ENCODE data around the gene NUDT21. TPM values are rescaled to one million over a fixed set of nuclear protein-coding genes. Genes with fewer than 3 reads are reported as not detected.

Gene NUDT21
- polyA plus RNA-seq, 1 of the 3 experiments (the other 2 are of a cell fraction) = 42.2 TPM

DNA sequence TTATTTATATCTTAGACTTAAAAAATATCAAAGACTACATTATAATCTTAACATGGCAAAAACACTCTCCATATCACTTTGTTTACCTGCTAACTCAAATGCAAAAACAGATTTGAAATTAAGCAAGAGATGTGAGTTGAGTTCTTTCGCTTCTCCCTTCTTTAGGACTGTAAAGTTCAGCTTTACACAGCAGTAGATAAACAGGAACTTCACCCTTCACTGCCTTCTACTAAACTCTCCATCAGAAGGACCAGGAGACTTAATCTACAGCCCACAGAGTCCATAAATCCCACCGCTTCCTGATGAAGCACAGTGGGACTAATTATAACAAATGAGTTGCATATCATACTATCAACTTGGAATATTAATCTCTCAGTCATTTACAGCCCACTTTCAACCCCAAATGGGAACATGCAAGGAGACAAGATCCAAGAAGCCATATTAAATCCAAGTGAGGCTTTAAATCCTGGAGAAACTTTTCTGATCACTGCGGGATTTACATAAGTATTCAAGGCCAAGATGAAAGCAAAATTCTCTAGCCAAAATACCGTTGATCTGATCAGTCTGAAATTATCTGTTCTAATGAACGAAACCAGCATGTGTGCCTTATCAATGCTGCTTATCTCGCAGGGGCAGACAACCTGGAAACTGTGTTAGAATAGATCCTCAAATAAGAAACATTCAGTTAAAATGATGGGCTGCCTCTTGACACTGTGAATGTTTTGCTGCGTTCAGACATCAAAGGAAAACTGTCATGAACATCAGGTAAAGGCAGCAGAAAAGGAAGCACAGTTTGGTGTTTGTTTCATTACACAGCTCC lies 27.3 kb downstream of the NUDT21 start:
- Histone ChIP-seq H3K79me2 (ENCODE audit: insufficient read depth) (peaks cover 63% of the 10 kb centered on the region), H3K9me3 (peaks cover 5% of the 10 kb centered on the region; the same call in 1 of the 2 replicates), H4K20me1 (ENCODE audit: insufficient read depth) (peaks cover 54% of the 10 kb centered on the region), H3K27ac (ENCODE audit: low read depth in 2 of 2, low read length in 1 of 2) (no peak overlapping the region; a peak in 1 of 4 replicates), H3K27me3 (ENCODE audit: insufficient read depth) (no peaks in the 10 kb centered on the region), H3K4me2 (peak overlapping the region; percentile 83), H3K9ac (peak overlapping the region; percentile 92), H3K4me3 (ENCODE audit: low read depth in 2 of 2, low read length in 1 of 2) (peak overlapping the region; percentile 80 to 93), H2AFZ (ENCODE audit: low read depth) (no peak overlapping the region), H3K36me3 (replicated peaks in 1 of 2; ENCODE audit: control insufficient read depth in 1 of 2, insufficient read depth in 2 of 2, low read length in 1 of 2) (peaks cover 0 to 6% of the 10 kb centered on the region in 2 experiments), H3K4me1 (ENCODE audit: control insufficient read depth in 1 of 2, insufficient read depth in 2 of 2, low read depth in 1 of 2, low read length in 1 of 2) (peaks cover 0 to 9% of the 10 kb centered on the region in 2 experiments; a peak in 3 of 4 replicates), H3F3A (replicated peaks; ENCODE audit: insufficient read depth) (peaks cover 28% of the 10 kb centered on the region), H3K9me2 (no peaks in the 10 kb centered on the region)
- 32% methylated on average over 7 of the region's 7 CpGs for WGBS (ENCODE audit: low lambda C conversion rate)
- POLR2A ChIA-PET = no interaction called here
- peak; percentile 11 for DNase-seq
- CTCF ChIA-PET = no interaction called here
- TF ChIP-seq POLR2AphosphoS5 (IDR thresholded peaks at IDR 0.05; ENCODE audit: low read depth, low read length) = no peak
- no peak for TF ChIP-seq SIN3A (IDR thresholded peaks at IDR 0.05; ENCODE audit: borderline replicate concordance, low read depth, low read length)
- TF ChIP-seq, protein P1, sequence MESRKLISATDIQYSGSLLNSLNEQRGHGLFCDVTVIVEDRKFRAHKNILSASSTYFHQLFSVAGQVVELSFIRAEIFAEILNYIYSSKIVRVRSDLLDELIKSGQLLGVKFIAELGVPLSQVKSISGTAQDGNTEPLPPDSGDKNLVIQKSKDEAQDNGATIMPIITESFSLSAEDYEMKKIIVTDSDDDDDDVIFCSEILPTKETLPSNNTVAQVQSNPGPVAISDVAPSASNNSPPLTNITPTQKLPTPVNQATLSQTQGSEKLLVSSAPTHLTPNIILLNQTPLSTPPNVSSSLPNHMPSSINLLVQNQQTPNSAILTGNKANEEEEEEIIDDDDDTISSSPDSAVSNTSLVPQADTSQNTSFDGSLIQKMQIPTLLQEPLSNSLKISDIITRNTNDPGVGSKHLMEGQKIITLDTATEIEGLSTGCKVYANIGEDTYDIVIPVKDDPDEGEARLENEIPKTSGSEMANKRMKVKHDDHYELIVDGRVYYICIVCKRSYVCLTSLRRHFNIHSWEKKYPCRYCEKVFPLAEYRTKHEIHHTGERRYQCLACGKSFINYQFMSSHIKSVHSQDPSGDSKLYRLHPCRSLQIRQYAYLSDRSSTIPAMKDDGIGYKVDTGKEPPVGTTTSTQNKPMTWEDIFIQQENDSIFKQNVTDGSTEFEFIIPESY (IDR thresholded peaks at IDR 0.05; ENCODE audit: borderline replicate concordance, low read depth) = no peak
- no peak for TF ChIP-seq MEF2A (IDR thresholded peaks at IDR 0.05; ENCODE audit: borderline replicate concordance, low read depth)
- TF ChIP-seq GATA2 (CRISPR knock-in tag; IDR thresholded peaks at IDR 0.05) = peak; percentile 38
- no peak for TF ChIP-seq TAF1 (IDR thresholded peaks at IDR 0.05; ENCODE audit: borderline replicate concordance, low read depth, low read length)

- Histone ChIP-seq H3K4me1 (ENCODE audit: control insufficient read depth in 1 of 2, insufficient read depth in 2 of 2, low read depth in 1 of 2, low read length in 1 of 2) (peaks cover 0 to 9% of the 10 kb centered on the region in 2 experiments; a peak in 3 of 4 replicates), H3F3A (replicated peaks; ENCODE audit: insufficient read depth) (peaks cover 23% of the 10 kb centered on the region), H3K79me2 (ENCODE audit: insufficient read depth) (peaks cover 71% of the 10 kb centered on the region), H3K27ac (ENCODE audit: low read depth in 2 of 2, low read length in 1 of 2) (no peak overlapping the region), H3K4me2 (peak overlapping the region; percentile 83), H3K36me3 (replicated peaks in 1 of 2; ENCODE audit: control insufficient read depth in 1 of 2, insufficient read depth in 2 of 2, low read length in 1 of 2) (peaks cover 0 to 2% of the 10 kb centered on the region in 2 experiments), H4K20me1 (ENCODE audit: insufficient read depth) (peaks cover 61% of the 10 kb centered on the region), H2AFZ (ENCODE audit: low read depth) (no peak overlapping the region), H3K4me3 (ENCODE audit: low read depth in 2 of 2, low read length in 1 of 2) (no peak overlapping the region; a peak in 1 of 4 replicates), H3K9me3 (peaks cover 5% of the 10 kb centered on the region; the same call in 1 of the 2 replicates), H3K27me3 (ENCODE audit: insufficient read depth) (no peaks in the 10 kb centered on the region), H3K9ac (no peak overlapping the region), H3K9me2 (no peaks in the 10 kb centered on the region)
- ChIA-PET CTCF (no interaction called here), POLR2A (no interaction called here)
- 86% methylated on average over 4 of the region's 4 CpGs for WGBS (ENCODE audit: low lambda C conversion rate)
- no peak for DNase-seq
- no peak for TF ChIP-seq JUND (IDR thresholded peaks at IDR 0.05)
- TF ChIP-seq FOXM1 (IDR thresholded peaks at IDR 0.05; ENCODE audit: low read depth) = no peak
- no peak for TF ChIP-seq MAX (IDR thresholded peaks at IDR 0.05; ENCODE audit: low read depth)
- TF ChIP-seq EZH2phosphoT487 (IDR thresholded peaks at IDR 0.05; ENCODE audit: borderline replicate concordance, low read depth) = no peak
- no peak for TF ChIP-seq GABPA (IDR thresholded peaks at IDR 0.05; ENCODE audit: low read depth)
- TF ChIP-seq, protein P2, sequence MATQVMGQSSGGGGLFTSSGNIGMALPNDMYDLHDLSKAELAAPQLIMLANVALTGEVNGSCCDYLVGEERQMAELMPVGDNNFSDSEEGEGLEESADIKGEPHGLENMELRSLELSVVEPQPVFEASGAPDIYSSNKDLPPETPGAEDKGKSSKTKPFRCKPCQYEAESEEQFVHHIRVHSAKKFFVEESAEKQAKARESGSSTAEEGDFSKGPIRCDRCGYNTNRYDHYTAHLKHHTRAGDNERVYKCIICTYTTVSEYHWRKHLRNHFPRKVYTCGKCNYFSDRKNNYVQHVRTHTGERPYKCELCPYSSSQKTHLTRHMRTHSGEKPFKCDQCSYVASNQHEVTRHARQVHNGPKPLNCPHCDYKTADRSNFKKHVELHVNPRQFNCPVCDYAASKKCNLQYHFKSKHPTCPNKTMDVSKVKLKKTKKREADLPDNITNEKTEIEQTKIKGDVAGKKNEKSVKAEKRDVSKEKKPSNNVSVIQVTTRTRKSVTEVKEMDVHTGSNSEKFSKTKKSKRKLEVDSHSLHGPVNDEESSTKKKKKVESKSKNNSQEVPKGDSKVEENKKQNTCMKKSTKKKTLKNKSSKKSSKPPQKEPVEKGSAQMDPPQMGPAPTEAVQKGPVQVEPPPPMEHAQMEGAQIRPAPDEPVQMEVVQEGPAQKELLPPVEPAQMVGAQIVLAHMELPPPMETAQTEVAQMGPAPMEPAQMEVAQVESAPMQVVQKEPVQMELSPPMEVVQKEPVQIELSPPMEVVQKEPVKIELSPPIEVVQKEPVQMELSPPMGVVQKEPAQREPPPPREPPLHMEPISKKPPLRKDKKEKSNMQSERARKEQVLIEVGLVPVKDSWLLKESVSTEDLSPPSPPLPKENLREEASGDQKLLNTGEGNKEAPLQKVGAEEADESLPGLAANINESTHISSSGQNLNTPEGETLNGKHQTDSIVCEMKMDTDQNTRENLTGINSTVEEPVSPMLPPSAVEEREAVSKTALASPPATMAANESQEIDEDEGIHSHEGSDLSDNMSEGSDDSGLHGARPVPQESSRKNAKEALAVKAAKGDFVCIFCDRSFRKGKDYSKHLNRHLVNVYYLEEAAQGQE (IDR thresholded peaks at IDR 0.05; ENCODE audit: low read depth, low read length) = no peak
- TF ChIP-seq TEAD4 (IDR thresholded peaks at IDR 0.05; ENCODE audit: borderline replicate concordance, insufficient read depth) = no peak
- TF ChIP-seq SMC3 (IDR thresholded peaks at IDR 0.05; ENCODE audit: low read depth, low read length) = no peak
- TF ChIP-seq MXI1 (IDR thresholded peaks at IDR 0.05; ENCODE audit: low read depth, low read length) = no peak
- no peak for TF ChIP-seq ELF1 (IDR thresholded peaks at IDR 0.05)
- no peak for TF ChIP-seq GATA2 (CRISPR knock-in tag; IDR thresholded peaks at IDR 0.05)
- no peak for TF ChIP-seq IRF3 (IDR thresholded peaks at IDR 0.05; ENCODE audit: low read depth, low read length)
- no peak for TF ChIP-seq NRF1 (IDR thresholded peaks at IDR 0.05; ENCODE audit: low read depth, low read length)
- TF ChIP-seq POLR2AphosphoS5 (IDR thresholded peaks at IDR 0.05; ENCODE audit: low read depth, low read length) = no peak
These were observed 28.2 kb downstream of the NUDT21 start for GRCh38 chr16:56422896-56423441.
